ENCODE results near the gene B3GNT3.

DNA sequence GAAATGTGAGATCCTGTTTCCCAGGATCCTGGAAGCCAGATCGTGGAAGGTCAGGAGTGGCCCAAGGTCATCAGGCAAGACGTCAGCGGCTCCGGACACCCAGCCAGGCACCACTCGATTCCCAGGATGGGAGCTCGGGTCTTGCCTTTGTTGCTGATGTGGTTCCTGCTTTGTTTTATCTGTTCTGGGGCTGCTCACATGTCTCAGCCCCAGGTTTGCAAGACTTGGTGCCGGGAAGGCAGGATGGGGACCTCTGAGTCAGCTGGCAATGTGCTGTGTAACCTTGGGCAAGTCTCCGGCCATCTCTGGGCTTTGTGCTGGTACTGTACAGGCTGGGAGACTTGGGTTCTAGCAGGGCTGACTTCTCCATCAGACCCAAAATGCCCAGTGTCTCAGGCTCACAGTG, 45.0 kb upstream of the B3GNT3 start:
- TF ChIP-seq EZH2 (IDR thresholded peaks at IDR 0.05; ENCODE audit: insufficient read depth, poor library complexity, severe bottlenecking), result no peak
- no peak for TF ChIP-seq EZH2phosphoT487 (IDR thresholded peaks at IDR 0.05; ENCODE audit: insufficient read depth, low read depth)
